HepG2 (cell line): Measurements from ENCODE around the gene RBM46. TPM values are rescaled to one million over a fixed set of nuclear protein-coding genes. Genes with fewer than 3 reads are reported as not detected.

Source experiments
- CENPBD1 ChIP-seq: sonication (generic); formaldehyde crosslinking; IDR thresholded peaks from 2 replicates; pipeline ENCODE4 v1.8.0; 2022; ENCODE audit warnings: missing genetic modification reagents, low read depth, mild to moderate bottlenecking, borderline replicate concordance
- ETV6 ChIP-seq: sonication (generic); formaldehyde crosslinking; conservative IDR thresholded peaks from 2 replicates; pipeline ENCODE4 v1.4.0; 2020; ENCODE audit warnings: missing genetic modification reagents
- MAFF ChIP-seq: IDR thresholded peaks from 2 replicates; pipeline ENCODE4 v1.6.1; 2011; ENCODE audit warnings: low read depth, low read length, improper control_type of control experiment
- MAFK ChIP-seq, 2 experiments: IDR thresholded peaks in 1 of 2; conservative IDR thresholded peaks in 1 of 2; 2 replicates each; pipeline ENCODE4 v1.6.1; 2011; ENCODE audit warnings: improper control_type of control experiment in 2 of 2, low read length in 2 of 2
- NR1H2 ChIP-seq: sonication (generic); formaldehyde crosslinking; IDR thresholded peaks from 2 replicates; pipeline ENCODE4 v1.8.1; 2022; ENCODE audit warnings: low read depth, missing genetic modification reagents, borderline replicate concordance
- PHF5A ChIP-seq: IDR thresholded peaks from one replicate; pipeline ENCODE4 v1.6.1; 2018; ENCODE audit warnings: low read depth, missing genetic modification reagents; ENCODE audit not compliant: unreplicated experiment
- PHF8 ChIP-seq: sonication (generic); formaldehyde crosslinking; IDR thresholded peaks from 2 replicates; pipeline ENCODE4 v1.5.0; 2020; ENCODE audit warnings: missing genetic modification reagents
- SMARCE1 ChIP-seq: fragments of 450-650 bp; IDR thresholded peaks from 2 replicates; pipeline ENCODE4 v1.6.1; 2017; ENCODE audit warnings: borderline replicate concordance
- SNAPC4 ChIP-seq: sonication (generic); formaldehyde crosslinking; IDR thresholded peaks from 2 replicates; pipeline ENCODE4 v1.4.0; 2020; ENCODE audit warnings: mild to moderate bottlenecking, missing genetic modification reagents
- ZNF441 ChIP-seq: sonication (generic); formaldehyde crosslinking; IDR thresholded peaks from 2 replicates; pipeline ENCODE4 v1.7.0; 2021; ENCODE audit warnings: missing genetic modification reagents, borderline replicate concordance
- ZNF512B ChIP-seq: sonication (generic); formaldehyde crosslinking; IDR thresholded peaks from 2 replicates; pipeline ENCODE4 v1.5.1; 2020; ENCODE audit warnings: missing genetic modification reagents, mild to moderate bottlenecking, borderline replicate concordance
- ZXDC ChIP-seq: sonication (generic); formaldehyde crosslinking; IDR thresholded peaks from 2 replicates; pipeline ENCODE4 v1.5.0; 2020; ENCODE audit warnings: mild to moderate bottlenecking, missing genetic modification reagents
- polyA plus RNA-seq, 8 experiments: library from polyadenylated mRNA; depleted of rRNA in 3 of 8; stranded (reverse) in 7 of 8; unstranded in 1 of 8; fragments of >200 nt; fragmentation: Illumina TruSeq in 4 of 8; extraction: Trizol in 4 of 8; gene quantifications; 2 replicates each; pipeline versions ENCODE4 v1.2.1 to v1.2.3, GENCODE V29; 2011 to 2016; ENCODE audit warnings: low read depth in 4 of 8, missing spikeins in 1 of 8, mixed read lengths in 1 of 8; ENCODE audit not compliant: insufficient read depth in 1 of 8
- total RNA-seq, 5 experiments: library from RNA; depleted of rRNA; stranded (reverse); fragments of >200 nt; fragmentation: Illumina TruSeq; extraction: Trizol; gene quantifications; 2 replicates each; pipeline ENCODE4 v1.2.3, GENCODE V29; 2016; ENCODE audit warnings: low read depth in 1 of 5

Gene RBM46
- total and polyA plus RNA-seq, 2 of the 13 experiments (the other 11 are each of a cell fraction or from before 2014, with no cell fraction given): not detected

GRCh38 chr4:154877110-154877760, 96.2 kb downstream of the RBM46 start (continued):
- TF ChIP-seq MAFF (0 out of 2 replicates have a peak, but pooled peaks have one; percentile 32), SMARCE1 (no peak), ZNF512B (CRISPR knock-in tag) (no peak), MAFK (conservative IDR thresholded peaks at IDR 0.05 in 1 of 2, IDR thresholded peaks at IDR 0.05 in 1 of 2; ENCODE audit: low read length in 2 of 2) (0 out of 4 replicates have a peak, but pooled peaks of 1 of the 2 experiments have one; percentile 15), PHF5A (CRISPR knock-in tag) (no peak), ETV6 (CRISPR knock-in tag) (no peak), ZXDC (CRISPR knock-in tag) (no peak), CENPBD1 (CRISPR knock-in tag) (no peak), NR1H2 (CRISPR knock-in tag) (no peak), SNAPC4 (no peak), PHF8 (CRISPR knock-in tag) (no peak), ZNF441 (CRISPR knock-in tag) (no peak)
